ENCODE data around the gene ABCC11.
A peak's percentile ranks its signal among the peaks of the same experiment; 100 is the strongest.

ABCC11 gene

DNA sequence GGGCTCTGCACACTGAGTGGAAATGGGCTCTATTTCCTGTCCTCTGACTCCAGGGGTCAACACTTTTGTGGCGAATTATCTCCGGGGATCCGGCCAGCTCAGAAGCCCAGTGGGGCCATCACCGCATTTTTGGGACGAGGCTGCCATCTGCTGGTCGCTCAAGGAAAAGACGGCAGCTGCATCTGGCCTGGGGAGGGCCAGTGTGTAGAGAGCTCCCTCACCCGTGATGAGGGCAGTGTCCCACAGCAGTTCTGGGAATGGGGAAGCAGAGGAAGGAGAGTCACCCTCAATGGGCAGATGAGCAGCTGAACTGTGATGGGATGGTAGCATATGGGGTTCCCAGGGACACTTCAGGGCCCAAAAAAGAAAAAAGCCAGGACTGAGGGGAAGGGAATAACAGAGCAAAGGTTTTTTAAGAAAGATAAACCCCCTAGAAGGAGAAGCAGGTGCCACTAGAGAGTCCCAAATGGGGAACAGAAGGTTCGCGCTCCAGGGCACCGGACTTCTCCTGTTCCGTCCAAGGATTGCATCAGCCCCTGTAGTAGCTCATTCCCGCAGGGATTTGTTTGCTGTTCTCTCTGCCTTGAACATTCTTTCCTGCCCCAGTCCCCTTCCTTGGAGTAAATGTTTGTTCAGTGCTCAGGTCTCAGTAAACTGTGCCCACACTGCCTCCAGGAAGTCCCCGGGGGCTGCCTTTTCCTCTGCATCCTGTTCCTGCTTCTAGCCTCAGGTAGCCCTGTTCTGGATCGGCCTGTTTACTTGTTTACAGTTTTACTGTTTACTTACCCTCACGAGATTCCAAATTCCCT, 82.2 kb downstream of the ABCC11 start:
- no peaks in the 10 kb centered on the region for H3K79me1 ChIP-seq (replicated peaks; ENCODE audit: low read length, poor library complexity, severe bottlenecking)
- peaks cover 1% of the 10 kb centered on the region for H3K4me1 ChIP-seq (ENCODE audit: control insufficient read depth, insufficient read depth, low read depth, low read length)
- H3K9ac ChIP-seq (ENCODE audit: low read length), result peak overlapping the region; percentile 61
- H2AFZ ChIP-seq (ENCODE audit: low read depth, low read length), result no peak overlapping the region
- H2BK15ac ChIP-seq (ENCODE audit: low read depth, poor library complexity, severe bottlenecking), result no peak overlapping the region
- H3K23ac ChIP-seq (ENCODE audit: low read length in 2 of 2), result no peak overlapping the region
- no peak overlapping the region for H3K27ac ChIP-seq (ENCODE audit: low read length, poor library complexity, severe bottlenecking)
- H2BK12ac ChIP-seq (ENCODE audit: low read length in 2 of 2), result no peak overlapping the region
- peak overlapping the region; percentile 81 for H3K4me2 ChIP-seq (ENCODE audit: low read length, poor library complexity, severe bottlenecking)
- H4K8ac ChIP-seq (ENCODE audit: low read length), result no peak overlapping the region
- H4K91ac ChIP-seq (ENCODE audit: low read length), result no peak overlapping the region
- no peak overlapping the region for H3K18ac ChIP-seq (ENCODE audit: low read depth in 1 of 2, low read length in 2 of 2)
- no peak overlapping the region for H3K14ac ChIP-seq (ENCODE audit: low read length in 2 of 2)
- 32% methylated on average over 15 of the region's 16 CpGs for WGBS
- H2BK120ac ChIP-seq (ENCODE audit: low read depth, low read length), result no peak overlapping the region
- H3K9me3 ChIP-seq (ENCODE audit: control insufficient read depth, low read length), result no peaks in the 10 kb centered on the region
- H2AK5ac ChIP-seq (ENCODE audit: low read length, severe bottlenecking), result no peak overlapping the region
- no peak overlapping the region for H2BK5ac ChIP-seq (ENCODE audit: low read depth, low read length, poor library complexity, severe bottlenecking)
- no peaks in the 10 kb centered on the region for H3K27me3 ChIP-seq (ENCODE audit: control insufficient read depth in 1 of 2, insufficient read depth in 1 of 2, low read length in 2 of 2)
- peak; percentile 77 for DNase-seq
- no peak overlapping the region for H3K4me3 ChIP-seq (ENCODE audit: insufficient read depth in 1 of 2, low read depth in 1 of 2, low read length in 2 of 2)
- no peaks in the 10 kb centered on the region for H3K36me3 ChIP-seq (ENCODE audit: control insufficient read depth in 1 of 2, insufficient read depth in 2 of 2, low read depth in 1 of 2, low read length in 2 of 2)
- H3K4ac ChIP-seq (ENCODE audit: low read depth in 1 of 2, low read length in 2 of 2), result no peak overlapping the region

DNA sequence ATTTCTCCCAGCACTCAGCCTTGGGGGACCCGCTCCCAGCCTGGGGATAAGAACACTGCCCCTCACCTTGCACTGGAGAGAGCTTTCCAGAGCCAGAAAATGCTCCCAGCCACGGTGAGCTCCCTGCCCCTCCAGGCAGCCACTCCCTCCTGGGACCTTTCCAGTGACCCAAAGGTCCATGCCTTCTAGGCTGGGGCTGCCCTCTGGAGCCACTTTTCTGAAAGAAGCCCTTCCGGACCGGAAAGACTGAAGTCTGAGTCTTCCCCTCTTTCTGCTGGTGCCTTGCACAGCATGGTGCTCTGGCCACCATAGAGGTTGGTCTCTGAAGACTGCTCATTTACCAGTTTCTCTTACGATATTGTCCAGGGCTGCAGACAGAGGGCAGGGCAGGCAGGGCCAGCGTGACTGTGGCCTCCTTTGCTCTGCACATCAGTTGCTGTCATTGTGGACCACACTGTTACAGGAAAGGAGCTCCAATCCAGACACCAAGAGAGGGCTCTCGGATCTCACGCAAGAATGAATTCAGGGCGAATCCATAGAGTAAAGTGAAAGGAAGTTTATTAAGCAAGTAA, 84.4 kb downstream of the ABCC11 start:
- Histone ChIP-seq H4K91ac (ENCODE audit: low read length) (no peak overlapping the region), H3K4ac (ENCODE audit: low read depth in 1 of 2, low read length in 2 of 2) (no peak overlapping the region), H3K9me3 (ENCODE audit: control insufficient read depth, low read length) (no peaks in the 10 kb centered on the region), H2AK5ac (ENCODE audit: low read length, severe bottlenecking) (no peak overlapping the region), H3K9ac (ENCODE audit: low read length) (no peak overlapping the region), H4K8ac (ENCODE audit: low read length) (no peak overlapping the region), H2BK15ac (ENCODE audit: low read depth, poor library complexity, severe bottlenecking) (no peak overlapping the region), H3K4me2 (ENCODE audit: low read length, poor library complexity, severe bottlenecking) (no peak overlapping the region), H2BK120ac (ENCODE audit: low read depth, low read length) (no peak overlapping the region), H2AFZ (ENCODE audit: low read depth, low read length) (no peak overlapping the region), H3K79me1 (replicated peaks; ENCODE audit: low read length, poor library complexity, severe bottlenecking) (no peaks in the 10 kb centered on the region), H3K27ac (ENCODE audit: low read length, poor library complexity, severe bottlenecking) (no peak overlapping the region), H2BK5ac (ENCODE audit: low read depth, low read length, poor library complexity, severe bottlenecking) (no peak overlapping the region), H3K27me3 (ENCODE audit: control insufficient read depth in 1 of 2, insufficient read depth in 1 of 2, low read length in 2 of 2) (no peaks in the 10 kb centered on the region), H3K23ac (ENCODE audit: low read length in 2 of 2) (no peak overlapping the region), H2BK12ac (ENCODE audit: low read length in 2 of 2) (peak overlapping the region in 1 of 2 experiments; percentile 33), H3K18ac (ENCODE audit: low read depth in 1 of 2, low read length in 2 of 2) (no peak overlapping the region), H3K4me1 (ENCODE audit: control insufficient read depth, insufficient read depth, low read depth, low read length) (peaks cover 6% of the 10 kb centered on the region), H3K36me3 (ENCODE audit: control insufficient read depth in 1 of 2, insufficient read depth in 2 of 2, low read depth in 1 of 2, low read length in 2 of 2) (no peaks in the 10 kb centered on the region), H3K14ac (ENCODE audit: low read length in 2 of 2) (no peak overlapping the region), H3K4me3 (ENCODE audit: insufficient read depth in 1 of 2, low read depth in 1 of 2, low read length in 2 of 2) (no peak overlapping the region)
- no peak for DNase-seq
- 88% methylated on average over 9 of the region's 9 CpGs for WGBS

DNA sequence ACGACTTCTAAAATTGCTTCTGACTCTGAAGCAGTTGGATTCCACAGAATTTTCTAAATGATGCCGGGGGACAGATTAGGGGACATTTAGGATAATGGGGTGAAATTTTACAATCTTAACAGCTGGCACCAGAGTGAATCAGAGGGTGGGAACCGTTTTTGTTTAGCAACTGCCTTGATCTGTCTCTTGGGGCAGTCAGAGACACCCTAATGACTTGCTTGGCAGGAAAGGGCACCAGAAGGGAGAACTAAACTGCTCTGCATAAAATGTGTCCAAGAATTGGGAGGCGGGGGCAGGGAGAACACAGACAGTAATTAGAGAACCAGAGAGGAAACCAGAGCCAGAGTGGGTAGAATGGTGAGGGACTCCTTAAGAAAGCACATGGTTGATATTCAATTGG, 85.4 kb downstream of the ABCC11 start:
- H3K36me3 ChIP-seq (ENCODE audit: control insufficient read depth in 1 of 2, insufficient read depth in 2 of 2, low read depth in 1 of 2, low read length in 2 of 2), result no peaks in the 10 kb centered on the region
- no peaks in the 10 kb centered on the region for H3K79me1 ChIP-seq (replicated peaks; ENCODE audit: low read length, poor library complexity, severe bottlenecking)
- no peak overlapping the region for H3K14ac ChIP-seq (ENCODE audit: low read length in 2 of 2)
- no peak overlapping the region for H2AK5ac ChIP-seq (ENCODE audit: low read length, severe bottlenecking)
- no peak overlapping the region for H3K23ac ChIP-seq (ENCODE audit: low read length in 2 of 2)
- no peak overlapping the region for H2BK120ac ChIP-seq (ENCODE audit: low read depth, low read length)
- H3K18ac ChIP-seq (ENCODE audit: low read depth in 1 of 2, low read length in 2 of 2), result no peak overlapping the region
- no peak overlapping the region for H3K4me2 ChIP-seq (ENCODE audit: low read length, poor library complexity, severe bottlenecking)
- H3K4me1 ChIP-seq (ENCODE audit: control insufficient read depth, insufficient read depth, low read depth, low read length), result peaks cover 6% of the 10 kb centered on the region
- WGBS, result 90% methylated on average over 4 of the region's 4 CpGs
- no peak overlapping the region for H2BK15ac ChIP-seq (ENCODE audit: low read depth, poor library complexity, severe bottlenecking)
- no peak overlapping the region for H3K9ac ChIP-seq (ENCODE audit: low read length)
- no peak for DNase-seq
- H4K8ac ChIP-seq (ENCODE audit: low read length), result no peak overlapping the region
- H4K91ac ChIP-seq (ENCODE audit: low read length), result no peak overlapping the region
- H2BK5ac ChIP-seq (ENCODE audit: low read depth, low read length, poor library complexity, severe bottlenecking), result no peak overlapping the region
- no peak overlapping the region for H3K4me3 ChIP-seq (ENCODE audit: insufficient read depth in 1 of 2, low read depth in 1 of 2, low read length in 2 of 2)
- no peak overlapping the region for H2AFZ ChIP-seq (ENCODE audit: low read depth, low read length)
- no peak overlapping the region for H2BK12ac ChIP-seq (ENCODE audit: low read length in 2 of 2)
- H3K27ac ChIP-seq (ENCODE audit: low read length, poor library complexity, severe bottlenecking), result no peak overlapping the region
- no peak overlapping the region for H3K4ac ChIP-seq (ENCODE audit: low read depth in 1 of 2, low read length in 2 of 2)
- no peaks in the 10 kb centered on the region for H3K9me3 ChIP-seq (ENCODE audit: control insufficient read depth, low read length)
- H3K27me3 ChIP-seq (ENCODE audit: control insufficient read depth in 1 of 2, insufficient read depth in 1 of 2, low read length in 2 of 2), result no peaks in the 10 kb centered on the region

DNA sequence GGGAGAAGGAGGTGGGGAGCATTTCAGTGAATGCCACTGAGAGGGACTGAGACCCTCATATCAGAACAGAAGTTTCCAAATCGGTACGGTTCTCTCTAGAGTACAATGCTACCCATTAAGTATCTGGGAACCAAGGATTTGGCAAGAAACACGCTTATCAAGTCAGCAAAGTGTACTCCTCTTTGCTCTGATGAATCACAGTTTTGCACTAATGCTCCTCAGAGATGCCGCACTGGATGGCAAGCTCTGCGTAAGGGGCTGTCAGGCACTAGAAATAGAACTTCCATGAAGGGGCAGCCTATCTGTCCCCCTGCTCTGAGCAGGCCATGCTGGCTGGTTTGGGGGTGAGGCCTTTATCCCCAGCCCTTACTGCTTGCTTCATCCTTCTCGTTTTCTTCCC, 86.8 kb downstream of the ABCC11 start:
- Histone ChIP-seq H2BK5ac (ENCODE audit: low read depth, low read length, poor library complexity, severe bottlenecking) (no peak overlapping the region), H3K18ac (ENCODE audit: low read depth in 1 of 2, low read length in 2 of 2) (no peak overlapping the region), H3K27ac (ENCODE audit: low read length, poor library complexity, severe bottlenecking) (no peak overlapping the region), H4K8ac (ENCODE audit: low read length) (no peak overlapping the region), H3K23ac (ENCODE audit: low read length in 2 of 2) (no peak overlapping the region), H3K4me2 (ENCODE audit: low read length, poor library complexity, severe bottlenecking) (no peak overlapping the region), H3K79me1 (replicated peaks; ENCODE audit: low read length, poor library complexity, severe bottlenecking) (no peaks in the 10 kb centered on the region), H2AFZ (ENCODE audit: low read depth, low read length) (no peak overlapping the region), H3K4me1 (ENCODE audit: control insufficient read depth, insufficient read depth, low read depth, low read length) (peaks cover 8% of the 10 kb centered on the region), H3K4me3 (ENCODE audit: insufficient read depth in 1 of 2, low read depth in 1 of 2, low read length in 2 of 2) (no peak overlapping the region), H2BK15ac (ENCODE audit: low read depth, poor library complexity, severe bottlenecking) (no peak overlapping the region), H3K27me3 (ENCODE audit: control insufficient read depth in 1 of 2, insufficient read depth in 1 of 2, low read length in 2 of 2) (no peaks in the 10 kb centered on the region), H3K9me3 (ENCODE audit: control insufficient read depth, low read length) (no peaks in the 10 kb centered on the region), H2BK12ac (ENCODE audit: low read length in 2 of 2) (no peak overlapping the region), H3K4ac (ENCODE audit: low read depth in 1 of 2, low read length in 2 of 2) (no peak overlapping the region), H2BK120ac (ENCODE audit: low read depth, low read length) (no peak overlapping the region), H4K91ac (ENCODE audit: low read length) (no peak overlapping the region), H2AK5ac (ENCODE audit: low read length, severe bottlenecking) (no peak overlapping the region), H3K36me3 (ENCODE audit: control insufficient read depth in 1 of 2, insufficient read depth in 2 of 2, low read depth in 1 of 2, low read length in 2 of 2) (no peaks in the 10 kb centered on the region), H3K14ac (ENCODE audit: low read length in 2 of 2) (no peak overlapping the region), H3K9ac (ENCODE audit: low read length) (no peak overlapping the region)
- DNase-seq, result no peak
- 98% methylated on average over 5 of the region's 6 CpGs for WGBS
